Activated T-helper 1 cell treated with anti-CD3 and anti-CD28 coated beads, Interleukin-2, amount 50 U/mL, for 16 hours (primary cell): ENCODE results near the gene DDX53.

Source experiments
- DNase-seq, 2 donors: peaks; one replicate each; pipeline ENCODE4 v3.0.0-alpha.2; 2020; ENCODE audit warnings: low read depth in 1 of 2, low spot score in 1 of 2

Gene DDX53

GRCh38 chrX:23048806-23049573 lies 49.2 kb downstream of the DDX53 start:
- no peak for DNase-seq

- no peak for DNase-seq
Observed at GRCh38 chrX:23052324-23052723, 52.6 kb downstream of the DDX53 start.
